Activated T-cell treated with anti-CD3 and anti-CD28 coated beads, Interleukin-2, amount 50 U/mL, for 48 hours (primary cell): ENCODE results near the gene PHF23.

Experiments
- DNase-seq, 2 experiments: peaks; one replicate each; pipeline ENCODE4 v3.0.0-alpha.2; 2020

Gene PHF23

DNA sequence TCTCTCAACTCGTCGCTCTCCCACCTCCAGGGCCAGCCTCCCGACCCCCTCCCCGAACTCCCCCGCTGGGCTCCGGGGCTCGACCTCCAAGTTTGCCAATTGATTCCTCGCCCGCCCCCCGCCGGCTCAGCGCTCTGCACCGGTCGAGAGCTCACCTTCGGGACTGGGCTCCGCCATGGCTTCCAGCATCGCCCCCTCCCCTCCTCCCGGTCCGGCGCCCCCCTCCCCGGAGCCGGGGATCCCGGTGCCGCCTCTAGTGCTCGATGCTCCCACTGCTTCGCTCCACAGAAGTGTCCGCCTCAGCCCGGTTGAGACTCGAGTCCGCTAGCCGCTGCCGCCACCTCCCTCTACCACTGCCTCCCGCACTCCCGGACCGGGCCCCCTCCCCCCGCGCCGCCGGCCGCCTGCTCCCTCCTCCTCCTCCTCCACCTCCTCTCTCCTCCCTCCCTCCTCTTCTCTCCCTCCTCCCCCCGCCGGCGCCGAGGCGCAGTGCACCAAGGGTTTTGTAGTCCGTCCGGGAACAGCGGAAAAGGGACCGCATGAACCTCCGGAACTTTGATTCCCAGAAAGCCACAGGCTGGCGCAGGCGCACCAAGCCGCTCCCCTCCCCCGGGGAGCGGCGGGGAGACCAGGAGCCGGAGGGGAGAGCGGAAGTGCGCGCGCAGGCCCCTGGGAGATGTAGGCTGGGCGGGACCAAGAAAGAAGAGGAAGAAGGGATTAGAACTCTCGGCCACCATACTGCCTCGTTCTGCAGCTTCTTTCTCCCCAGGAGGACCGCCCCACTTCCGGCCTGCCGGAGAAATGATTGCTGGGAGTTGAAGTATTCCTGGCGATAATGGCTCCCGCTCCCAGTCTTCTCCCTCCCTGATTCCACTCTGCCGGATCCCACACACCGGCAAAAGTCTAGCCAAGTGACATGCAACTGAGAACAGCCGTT lies at the start of gene PHF23:
Gene PHF23, minus strand, starts transcription at position 367 of the 937 bp plus-strand sequence. Its CDS starts 178 bp downstream, at position 189.
- DNase-seq: peak; percentile 97 to 98

DNA sequence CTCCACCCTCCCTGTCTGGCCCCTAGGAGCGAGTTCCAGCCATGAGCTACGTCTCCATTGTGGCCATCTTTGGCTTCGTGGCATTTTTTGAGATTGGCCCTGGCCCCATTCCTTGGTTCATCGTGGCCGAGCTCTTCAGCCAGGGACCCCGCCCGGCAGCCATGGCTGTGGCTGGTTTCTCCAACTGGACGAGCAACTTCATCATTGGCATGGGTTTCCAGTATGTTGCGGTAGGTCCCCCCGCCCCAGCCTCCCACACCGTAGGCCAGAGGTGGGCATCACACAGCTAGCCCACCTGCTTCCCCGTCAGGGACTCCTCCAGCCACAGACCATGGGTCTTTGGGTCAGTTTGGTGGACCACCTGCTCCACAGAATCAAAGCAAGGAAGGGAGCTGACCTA lies 46.4 kb upstream of the PHF23 start:
- DNase-seq: no peak

DNA sequence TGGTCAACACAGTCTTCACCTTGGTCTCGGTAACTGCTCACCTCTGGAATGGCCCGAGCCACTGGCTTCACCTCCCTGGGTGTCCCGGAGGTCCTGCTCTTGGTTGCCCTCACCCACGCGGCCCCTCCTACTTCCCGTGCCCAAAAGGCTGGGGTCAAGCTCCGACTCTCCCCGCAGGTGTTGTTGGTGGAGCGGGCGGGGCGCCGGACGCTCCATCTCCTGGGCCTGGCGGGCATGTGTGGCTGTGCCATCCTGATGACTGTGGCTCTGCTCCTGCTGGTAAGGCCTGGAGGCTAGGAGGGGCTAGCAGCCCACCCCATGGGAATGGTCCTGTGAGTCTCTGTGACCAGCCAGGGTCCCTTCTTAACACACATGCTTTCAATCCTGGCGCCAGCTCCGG lies 45.7 kb upstream of the PHF23 start:
- no peak for DNase-seq

DNA sequence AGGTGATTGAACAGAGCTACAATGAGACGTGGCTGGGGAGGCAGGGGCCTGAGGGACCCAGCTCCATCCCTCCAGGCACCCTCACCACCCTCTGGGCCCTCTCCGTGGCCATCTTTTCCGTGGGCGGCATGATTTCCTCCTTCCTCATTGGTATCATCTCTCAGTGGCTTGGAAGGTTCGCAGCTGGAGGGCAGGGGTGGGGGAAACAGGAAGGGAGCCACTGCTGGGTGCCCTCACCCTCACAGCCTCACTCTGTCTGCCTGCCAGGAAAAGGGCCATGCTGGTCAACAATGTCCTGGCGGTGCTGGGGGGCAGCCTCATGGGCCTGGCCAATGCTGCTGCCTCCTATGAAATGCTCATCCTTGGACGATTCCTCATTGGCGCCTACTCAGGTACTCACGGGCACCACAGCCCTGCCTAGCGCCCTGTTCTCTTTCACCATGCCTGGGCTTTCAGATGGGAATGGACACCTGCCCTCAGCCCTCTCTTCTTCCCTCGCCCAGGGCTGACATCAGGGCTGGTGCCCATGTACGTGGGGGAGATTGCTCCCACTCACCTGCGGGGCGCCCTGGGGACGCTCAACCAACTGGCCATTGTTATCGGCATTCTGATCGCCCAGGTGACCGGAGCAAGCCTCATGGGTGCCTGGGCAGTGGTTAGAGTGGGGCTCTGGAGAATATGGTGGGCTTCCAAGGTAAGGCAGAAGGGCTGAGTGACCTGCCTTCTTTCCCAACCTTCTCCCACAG lies 44.4 kb upstream of the PHF23 start:
- DNase-seq: no peak

DNA sequence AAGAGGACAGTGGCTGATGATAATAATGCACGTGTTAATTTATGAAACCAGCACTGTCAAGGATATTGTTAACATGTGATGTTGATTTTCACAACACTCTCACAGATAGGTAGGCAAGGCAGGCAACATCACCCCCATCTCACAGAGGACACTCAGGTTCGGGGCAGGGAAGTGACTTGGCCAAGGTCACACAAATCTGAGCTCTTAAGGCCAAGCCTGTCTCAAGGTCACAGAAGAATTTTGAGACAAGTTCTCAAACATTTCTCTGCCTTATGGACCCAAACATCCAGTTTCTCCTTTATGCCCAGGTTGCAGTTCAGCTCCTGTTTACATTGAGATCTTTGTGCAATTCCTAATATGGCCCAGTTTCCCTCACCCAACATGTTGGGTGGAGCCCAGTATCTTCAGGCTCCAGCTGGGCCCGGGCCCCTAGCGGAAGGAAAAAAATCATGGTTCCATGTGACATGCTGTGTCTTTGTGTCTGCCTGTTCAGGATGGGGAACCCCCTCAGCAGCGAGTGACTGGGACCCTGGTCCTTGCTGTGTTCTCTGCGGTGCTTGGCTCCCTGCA lies 43.6 kb upstream of the PHF23 start:
- DNase-seq: peak in 1 of 2 experiments; percentile 25

DNA sequence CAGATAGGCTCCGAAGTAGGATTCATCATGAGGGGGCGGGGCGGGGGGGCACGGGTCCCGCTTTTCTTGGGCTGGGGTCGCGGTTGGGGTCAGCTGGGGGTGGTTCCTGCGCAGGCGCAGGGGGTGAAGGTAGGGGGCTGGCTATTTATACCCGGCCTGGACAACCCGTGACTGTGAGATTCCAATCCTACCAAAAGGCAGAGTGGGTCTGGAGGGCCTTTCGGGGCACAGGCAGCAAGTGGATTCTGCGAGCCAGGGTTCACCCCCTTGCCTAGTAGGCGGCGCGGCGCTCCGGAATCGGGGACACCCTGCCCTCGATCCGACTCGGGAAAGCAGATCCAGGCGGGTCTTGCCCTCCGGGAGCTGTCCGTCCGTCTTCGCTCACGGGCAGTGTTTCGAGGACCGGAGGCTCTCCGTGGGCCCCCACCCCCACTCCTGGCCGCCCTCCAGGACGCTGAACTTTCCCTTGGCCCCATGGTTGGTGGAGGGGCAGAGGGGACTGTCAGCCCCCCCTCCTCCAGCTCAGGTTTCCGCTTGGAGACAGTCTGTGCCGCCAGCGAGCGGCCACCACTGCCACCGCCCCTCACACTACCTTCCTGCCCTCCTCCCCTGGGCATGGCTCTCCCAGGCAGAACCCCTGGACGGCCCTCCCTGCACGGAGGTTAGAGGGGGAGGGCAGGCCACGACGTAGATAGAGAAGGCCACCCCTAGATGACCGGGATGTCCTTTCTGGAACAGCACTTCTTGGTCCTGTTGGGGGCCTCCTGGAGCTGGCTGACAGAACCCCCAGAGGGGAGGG lies 42.9 kb upstream of the PHF23 start:
- peak; percentile 26 for DNase-seq

DNA sequence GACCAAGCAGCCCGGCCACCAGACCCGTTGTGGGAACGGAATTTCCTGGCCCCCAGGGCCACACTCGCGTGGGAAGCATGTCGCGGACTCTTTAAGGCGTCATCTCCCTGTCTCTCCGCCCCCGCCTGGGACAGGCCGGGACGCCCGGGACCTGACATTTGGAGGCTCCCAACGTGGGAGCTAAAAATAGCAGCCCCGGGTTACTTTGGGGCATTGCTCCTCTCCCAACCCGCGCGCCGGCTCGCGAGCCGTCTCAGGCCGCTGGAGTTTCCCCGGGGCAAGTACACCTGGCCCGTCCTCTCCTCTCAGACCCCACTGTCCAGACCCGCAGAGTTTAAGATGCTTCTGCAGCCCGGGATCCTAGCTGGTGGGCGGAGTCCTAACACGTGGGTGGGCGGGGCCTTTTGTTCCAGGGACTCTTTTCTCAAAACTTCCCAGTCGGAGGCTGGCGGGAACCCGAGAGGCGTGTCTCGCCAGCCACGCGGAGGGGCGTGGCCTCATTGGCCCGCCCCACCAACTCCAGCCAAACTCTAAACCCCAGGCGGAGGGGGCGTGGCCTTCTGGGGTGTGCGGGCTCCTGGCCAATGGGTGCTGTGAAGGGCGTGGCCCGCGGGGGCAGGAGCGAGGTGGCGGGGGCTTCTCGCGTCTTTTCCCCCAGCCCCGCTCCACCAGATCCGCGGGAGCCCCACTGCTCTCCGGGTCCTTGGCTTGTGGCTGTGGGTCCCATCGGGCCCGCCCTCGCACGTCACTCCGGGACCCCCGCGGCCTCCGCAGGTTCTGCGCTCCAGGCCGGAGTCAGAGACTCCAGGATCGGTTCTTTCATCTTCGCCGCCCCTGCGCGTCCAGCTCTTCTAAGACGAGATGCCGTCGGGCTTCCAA lies 42.1 kb upstream of the PHF23 start, which contains the start of gene SLC2A4:
Gene SLC2A4, plus strand, starts transcription at position 645 of the 879 bp plus-strand sequence. Its CDS starts 217 bp downstream, at position 862.
- DNase-seq: peak; percentile 94

DNA sequence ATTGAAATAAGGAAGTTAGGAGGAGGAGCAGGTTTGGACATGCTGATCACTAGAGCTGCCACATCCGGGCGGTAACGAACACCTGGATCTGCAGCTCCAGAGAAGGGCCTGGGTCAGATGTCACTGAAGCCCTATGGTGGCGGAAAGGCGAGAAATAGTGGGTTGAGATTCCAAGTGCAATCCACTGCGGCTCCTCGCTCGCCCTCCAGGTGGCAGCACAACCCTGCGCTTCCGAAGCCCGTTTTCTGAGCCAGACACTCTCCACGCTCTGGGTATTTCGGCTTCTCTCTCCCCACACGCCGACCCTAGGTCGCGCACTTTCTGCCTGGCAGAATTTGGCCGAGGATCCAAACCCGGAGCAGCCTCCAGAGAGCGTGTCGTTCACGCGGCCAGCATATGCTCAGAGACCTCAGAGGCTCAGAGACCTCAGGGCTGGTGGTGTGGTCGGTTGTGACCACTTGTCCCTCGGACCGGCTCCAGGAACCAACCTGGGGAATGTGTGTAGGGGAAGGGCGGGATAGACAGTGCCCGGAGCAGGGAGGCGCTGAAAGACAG lies 41.3 kb upstream of the PHF23 start:
- peak; percentile 93 to 94 for DNase-seq

DNA sequence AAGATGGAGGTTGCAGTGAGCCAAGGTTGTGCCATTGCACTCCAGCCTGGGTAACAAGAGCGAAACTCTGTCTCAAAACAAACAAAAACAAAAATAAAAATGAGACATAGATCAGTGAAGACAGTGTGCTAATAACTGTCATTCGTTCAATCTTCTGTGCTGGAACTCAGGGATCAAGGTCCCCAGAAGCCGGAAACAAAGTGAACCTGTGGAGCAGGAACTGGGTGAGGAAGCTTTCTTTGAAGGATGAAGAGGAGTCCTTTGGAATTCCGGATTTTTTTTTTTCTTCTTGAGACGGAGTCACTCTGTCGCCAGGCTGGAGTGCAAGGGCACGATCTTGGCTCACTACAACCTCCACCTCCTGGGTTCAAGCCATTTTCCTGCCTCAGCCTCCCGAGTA lies 40.2 kb upstream of the PHF23 start:
- no peak for DNase-seq

DNA sequence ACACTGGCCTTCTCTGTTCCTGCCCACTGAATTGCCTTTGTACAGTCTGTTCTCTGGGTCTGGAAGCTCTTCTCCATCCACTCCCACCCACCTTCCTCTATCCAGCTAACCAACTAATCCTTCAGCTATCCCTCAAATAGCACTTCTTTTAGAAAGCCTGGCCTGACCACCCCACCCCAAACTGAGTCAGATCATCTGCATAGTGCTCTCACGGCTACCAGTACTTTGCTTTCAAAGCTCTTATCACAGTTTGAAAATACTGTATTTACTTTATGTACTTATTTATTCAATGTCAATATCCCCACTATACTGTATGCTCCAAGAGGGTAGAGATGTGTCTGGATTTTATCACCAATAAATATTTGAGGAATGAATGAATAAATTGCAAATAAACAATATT lies 27.5 kb upstream of the PHF23 start:
- DNase-seq: no peak

DNA sequence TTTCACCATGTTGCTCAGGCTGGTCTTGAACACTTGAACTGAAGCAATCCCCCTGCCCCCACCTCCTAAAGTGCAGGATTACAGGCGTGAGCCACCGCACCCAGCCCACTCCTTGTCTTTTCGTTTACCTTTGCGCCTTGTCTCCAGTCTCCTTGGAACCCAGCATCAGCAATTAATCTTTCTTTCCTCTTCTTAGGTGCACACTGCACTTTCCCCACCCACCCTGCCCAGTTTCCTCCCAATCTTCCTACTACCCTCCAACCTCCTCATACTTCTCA lies 24.5 kb upstream of the PHF23 start:
- no peak for DNase-seq

DNA sequence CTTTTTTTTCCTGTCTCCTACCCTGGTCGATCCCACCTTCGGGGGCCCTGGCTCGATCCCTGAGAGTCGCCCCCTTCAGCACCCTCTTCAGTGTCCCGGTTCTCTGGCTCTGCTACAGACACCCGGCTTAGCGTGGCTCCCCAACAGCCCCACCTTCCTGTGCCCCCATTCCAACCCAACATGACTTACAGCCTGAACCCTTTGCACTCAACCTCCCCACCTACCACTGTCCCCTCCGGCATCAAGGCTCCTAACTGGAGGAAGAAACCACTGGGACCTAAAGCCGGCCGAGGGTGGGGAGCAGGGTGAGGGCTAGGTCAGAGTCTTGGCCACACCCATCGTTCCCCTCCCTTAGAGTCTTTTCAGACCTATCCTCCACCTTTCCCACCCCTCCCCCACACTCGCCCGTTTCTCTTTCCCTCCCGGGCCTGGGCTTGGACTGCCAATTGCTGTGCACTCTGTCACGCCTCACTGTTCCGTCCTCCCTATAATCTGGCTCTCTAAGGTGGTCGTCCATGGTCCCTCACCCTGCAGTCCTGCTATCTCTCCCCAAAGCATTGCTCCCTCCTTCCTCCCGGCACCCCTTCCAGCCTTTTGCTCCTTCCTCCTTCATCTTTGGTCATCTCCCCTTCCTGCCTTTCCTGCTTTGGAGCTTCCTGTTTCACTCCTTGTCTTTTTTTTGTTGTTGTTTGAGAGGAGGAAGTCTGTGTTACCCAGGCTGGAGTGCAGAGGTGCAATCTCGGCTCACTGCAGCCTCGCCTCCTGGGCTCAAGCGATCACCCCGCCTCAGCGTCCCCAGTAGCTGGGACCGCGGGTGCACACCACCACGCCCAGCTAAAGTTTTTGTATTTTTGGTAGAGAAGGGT lies 23.9 kb upstream of the PHF23 start:
- DNase-seq: no peak

DNA sequence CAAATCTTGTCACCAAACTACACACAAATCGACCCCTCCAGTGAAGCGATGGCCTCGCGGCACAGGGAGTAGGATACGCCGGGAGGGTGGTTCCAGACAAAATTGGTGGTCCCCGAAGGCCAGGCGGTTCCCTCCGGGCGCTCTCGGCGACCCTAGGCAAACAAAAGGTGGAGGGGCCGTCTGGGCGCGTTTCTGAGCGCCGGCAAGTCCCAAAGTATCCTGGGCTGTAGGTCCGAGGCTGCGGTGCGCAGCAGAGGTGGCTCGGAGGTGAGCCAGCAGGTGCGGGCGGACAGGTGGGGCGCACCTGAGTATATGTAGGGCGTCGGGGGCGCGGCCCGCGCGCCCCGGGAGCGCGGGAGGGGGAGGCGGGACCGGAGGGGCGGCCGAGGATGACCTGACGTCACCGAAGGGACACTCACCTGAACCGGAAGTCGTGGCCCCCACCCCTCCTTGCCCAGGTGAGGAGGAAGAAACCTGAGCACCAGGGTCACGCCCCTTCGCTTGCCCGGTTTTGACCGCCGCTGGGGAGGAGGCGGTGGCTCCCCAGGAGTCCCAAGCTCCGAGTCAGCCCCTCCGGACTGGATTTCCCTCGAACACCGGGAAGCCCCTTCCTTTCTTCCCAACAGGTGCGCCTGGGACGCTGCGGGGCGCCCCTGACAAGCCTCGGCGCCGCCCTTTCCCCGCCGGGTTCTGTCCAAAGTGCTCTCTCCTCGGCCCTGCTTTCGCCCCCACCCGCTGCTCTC lies 23.1 kb upstream of the PHF23 start, which contains the start of gene CLDN7:
Gene CLDN7, minus strand, starts transcription at position 287 of the 743 bp plus-strand sequence. CDS start 435 bp downstream, outside the sequence.
- DNase-seq: no peak

DNA sequence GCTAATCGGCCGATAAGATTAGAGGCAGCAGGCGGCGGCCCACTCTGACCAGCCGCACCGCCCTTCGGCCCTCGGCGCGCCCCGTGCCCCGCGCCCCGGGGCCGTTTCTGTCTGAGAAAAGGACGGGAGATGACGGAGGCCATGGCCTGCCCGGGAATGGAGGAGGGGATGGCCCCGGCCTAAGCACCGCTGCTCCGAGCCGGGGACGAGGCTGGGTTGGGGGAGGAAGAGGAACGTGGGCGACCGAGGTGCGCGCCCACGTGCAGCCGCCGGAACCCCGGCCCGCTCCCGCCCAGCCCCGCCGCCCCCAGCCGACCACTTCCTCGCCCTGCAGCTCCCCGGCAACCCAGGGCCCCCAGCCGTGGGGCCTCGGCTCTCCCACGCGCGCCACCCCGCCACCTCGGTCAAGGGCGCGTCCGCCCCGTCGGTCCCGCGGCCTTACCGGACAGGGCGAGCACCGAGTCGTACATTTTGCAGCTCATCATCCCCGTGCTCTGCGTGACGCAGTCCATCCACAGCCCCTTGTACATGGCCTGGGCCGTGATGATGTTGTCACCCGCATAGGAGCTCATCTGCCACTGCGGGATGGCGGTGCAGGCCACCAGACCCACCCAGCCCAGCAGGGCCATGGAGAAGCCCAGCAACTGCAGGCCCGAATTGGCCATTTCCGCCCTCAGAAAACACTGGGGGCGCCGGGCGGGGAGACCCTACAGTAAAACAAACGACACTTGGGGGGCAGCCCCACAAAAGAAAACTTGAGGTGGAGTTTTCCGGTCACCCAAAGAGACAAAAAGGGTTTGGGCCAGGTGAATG lies 22.3 kb upstream of the PHF23 start:
- peak in 1 of 2 experiments; percentile 50 for DNase-seq

DNA sequence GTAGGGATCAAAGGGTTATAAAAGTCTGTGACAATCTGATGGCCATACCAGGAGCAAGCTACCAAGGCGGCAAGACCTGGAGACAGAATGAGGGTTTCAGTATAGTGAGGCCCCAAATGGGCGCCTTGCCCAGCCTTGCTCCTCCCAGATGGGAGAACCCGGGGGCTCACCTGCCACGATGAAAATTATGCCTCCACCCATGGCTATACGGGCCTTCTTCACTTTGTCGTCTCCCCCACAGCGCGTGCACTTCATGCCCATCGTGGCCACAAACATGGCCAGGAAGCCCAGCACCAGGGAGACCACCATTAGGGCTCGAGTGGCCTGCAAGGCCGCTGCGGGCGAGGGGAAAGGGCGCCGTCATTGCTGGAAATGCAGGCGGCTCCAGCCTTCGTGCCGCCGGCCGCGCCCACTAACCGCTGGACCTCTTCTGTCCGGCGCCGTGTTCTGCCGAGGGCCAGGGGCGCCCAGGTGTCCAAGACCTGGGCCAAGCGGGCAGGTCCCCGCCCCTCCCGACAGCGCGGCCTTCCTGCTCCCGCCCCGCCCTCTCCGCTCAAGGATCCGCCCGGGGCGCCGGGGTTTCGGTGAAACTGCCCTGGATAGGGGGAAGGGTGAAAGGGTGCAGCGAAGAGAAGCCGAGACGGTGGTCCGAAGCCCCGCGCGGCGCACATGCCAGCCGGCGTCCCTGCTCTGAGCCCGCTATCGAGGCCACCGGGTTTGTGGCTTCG lies 21.6 kb upstream of the PHF23 start:
- DNase-seq: peak; percentile 49 to 62

DNA sequence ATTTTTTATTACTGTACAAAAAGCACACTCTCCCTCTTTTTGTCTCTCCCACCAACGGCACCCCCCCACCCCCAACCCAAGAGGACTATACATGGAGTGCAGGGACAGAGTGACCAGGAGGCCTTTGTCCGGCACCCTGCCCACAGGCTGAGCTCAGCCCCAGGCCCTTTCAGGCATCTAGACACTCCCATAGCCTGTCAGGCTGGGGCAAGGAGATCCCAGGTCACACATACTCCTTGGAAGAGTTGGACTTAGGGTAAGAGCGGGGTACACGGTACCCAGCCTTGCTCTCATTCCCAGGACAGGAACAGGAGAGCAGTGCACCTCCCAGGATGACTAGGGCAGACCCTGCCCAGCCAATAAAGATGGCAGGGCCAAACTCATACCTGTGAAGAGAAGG lies 20.9 kb upstream of the PHF23 start:
- DNase-seq: no peak

DNA sequence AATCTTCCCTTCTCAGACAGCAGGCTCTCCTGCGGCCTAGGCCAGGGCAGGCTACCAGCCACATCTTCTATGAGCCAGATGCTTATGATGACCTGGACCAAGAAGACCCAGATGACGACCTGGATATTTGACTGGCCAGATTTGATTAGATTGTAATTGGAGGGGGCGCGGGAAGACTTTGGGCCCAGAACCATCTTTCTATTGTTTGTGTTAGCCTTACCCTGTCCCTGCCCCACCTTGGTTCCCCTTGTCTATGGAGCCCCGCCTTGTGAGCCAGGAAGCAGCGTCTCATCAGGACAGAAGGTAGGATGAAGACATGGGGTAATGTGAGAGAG lies 20.3 kb upstream of the PHF23 start:
- no peak for DNase-seq
